HepG2 (cell line): ENCODE measurements around the gene PPP1R9B. TPM values are rescaled to one million over a fixed set of nuclear protein-coding genes. Genes with fewer than 3 reads are reported as not detected.

Source experiments
- FOXA3 ChIP-seq: IDR thresholded peaks from 2 replicates; pipeline ENCODE4 v1.6.1; 2016; ENCODE audit warnings: missing genetic modification reagents, missing compliant biosample characterization
- IRX3 ChIP-seq: sonication (generic); formaldehyde crosslinking; IDR thresholded peaks from 2 replicates; pipeline ENCODE4 v1.8.1; 2023; ENCODE audit warnings: mild to moderate bottlenecking, low read depth, missing genetic modification reagents, borderline replicate concordance
- PHF8 ChIP-seq: sonication (generic); formaldehyde crosslinking; IDR thresholded peaks from 2 replicates; pipeline ENCODE4 v1.5.0; 2020; ENCODE audit warnings: missing genetic modification reagents
- POLR2G ChIP-seq: fragments of 200-400 bp; formaldehyde crosslinking; IDR thresholded peaks from 2 replicates; pipeline ENCODE4 v1.6.1; 2018; ENCODE audit warnings: mild to moderate bottlenecking, low read depth, low read length, moderate library complexity
- SIX4 ChIP-seq: sonication (generic); formaldehyde crosslinking; IDR thresholded peaks from 2 replicates; pipeline ENCODE4 v1.4.0; 2020; ENCODE audit warnings: missing genetic modification reagents
- SKI ChIP-seq: fragments of 450-650 bp; IDR thresholded peaks from one replicate; pipeline ENCODE4 v1.6.1; 2018; ENCODE audit warnings: mild to moderate bottlenecking; ENCODE audit not compliant: partially characterized antibody
- TEAD3 ChIP-seq: optimal IDR thresholded peaks from 2 replicates; pipeline ENCODE3; 2016; ENCODE audit warnings: borderline replicate concordance
- ZNF263 ChIP-seq: sonication (generic); formaldehyde crosslinking; IDR thresholded peaks from 2 replicates; pipeline ENCODE4 v1.4.0; 2020; ENCODE audit warnings: missing genetic modification reagents
- ZNF503 ChIP-seq: sonication (generic); formaldehyde crosslinking; IDR thresholded peaks from 2 replicates; pipeline ENCODE4 v1.4.0; 2020; ENCODE audit warnings: missing genetic modification reagents
- ZNF569 ChIP-seq: sonication (generic); formaldehyde crosslinking; IDR thresholded peaks from 2 replicates; pipeline ENCODE4 v1.5.0; 2020; ENCODE audit warnings: mild to moderate bottlenecking, missing genetic modification reagents, moderate library complexity, borderline replicate concordance
- polyA plus RNA-seq, 8 experiments: library from polyadenylated mRNA; depleted of rRNA in 3 of 8; stranded (reverse) in 7 of 8; unstranded in 1 of 8; fragments of >200 nt; fragmentation: Illumina TruSeq in 4 of 8; extraction: Trizol in 4 of 8; gene quantifications; 2 replicates each; pipeline versions ENCODE4 v1.2.1 to v1.2.3, GENCODE V29; 2011 to 2016; ENCODE audit warnings: low read depth in 4 of 8, missing spikeins in 1 of 8, mixed read lengths in 1 of 8; ENCODE audit not compliant: insufficient read depth in 1 of 8
- total RNA-seq, 5 experiments: library from RNA; depleted of rRNA; stranded (reverse); fragments of >200 nt; fragmentation: Illumina TruSeq; extraction: Trizol; gene quantifications; 2 replicates each; pipeline ENCODE4 v1.2.3, GENCODE V29; 2016; ENCODE audit warnings: low read depth in 1 of 5
- TF ChIP-seq, protein P1 (sequence below): sonication (generic); formaldehyde crosslinking; IDR thresholded peaks from 2 replicates; pipeline ENCODE4 v1.8.1; 2022; ENCODE audit warnings: mild to moderate bottlenecking, missing genetic modification reagents
- TF ChIP-seq, protein P2 (sequence below): sonication (generic); formaldehyde crosslinking; IDR thresholded peaks from 2 replicates; pipeline ENCODE4 v1.9.0; 2021; ENCODE audit warnings: missing genetic modification reagents, borderline replicate concordance
- TF ChIP-seq, protein P3 (sequence below): IDR thresholded peaks from 2 replicates; pipeline ENCODE4 v1.6.1; 2016
- TF ChIP-seq, protein P4 (sequence below): sonication (generic); formaldehyde crosslinking; IDR thresholded peaks from 2 replicates; pipeline ENCODE4 v1.4.0; 2020; ENCODE audit warnings: mild to moderate bottlenecking, low read depth, missing genetic modification reagents
- TF ChIP-seq, protein P5 (sequence below): IDR thresholded peaks from 2 replicates; pipeline ENCODE4 v1.6.1; 2018; ENCODE audit warnings: missing genetic modification reagents
- TF ChIP-seq, protein P6 (sequence below): sonication (generic); formaldehyde crosslinking; IDR thresholded peaks from 2 replicates; pipeline ENCODE4 v1.4.0; 2020; ENCODE audit warnings: missing genetic modification reagents

The PPP1R9B gene
- total and polyA plus RNA-seq, 2 of the 13 experiments (the other 11 are each of a cell fraction or from before 2014, with no cell fraction given) = 9.4 to 15.8 TPM

- TF ChIP-seq ZNF503 (no peak), ZNF263 (CRISPR knock-in tag) (peak; percentile 93), TEAD3 (peak; percentile 7), POLR2G (no peak), FOXA3 (peak; percentile 84), SIX4 (no peak), PHF8 (no peak), SKI (no peak), IRX3 (CRISPR knock-in tag) (no peak), ZNF569 (CRISPR knock-in tag) (no peak)
- TF ChIP-seq, protein P1, sequence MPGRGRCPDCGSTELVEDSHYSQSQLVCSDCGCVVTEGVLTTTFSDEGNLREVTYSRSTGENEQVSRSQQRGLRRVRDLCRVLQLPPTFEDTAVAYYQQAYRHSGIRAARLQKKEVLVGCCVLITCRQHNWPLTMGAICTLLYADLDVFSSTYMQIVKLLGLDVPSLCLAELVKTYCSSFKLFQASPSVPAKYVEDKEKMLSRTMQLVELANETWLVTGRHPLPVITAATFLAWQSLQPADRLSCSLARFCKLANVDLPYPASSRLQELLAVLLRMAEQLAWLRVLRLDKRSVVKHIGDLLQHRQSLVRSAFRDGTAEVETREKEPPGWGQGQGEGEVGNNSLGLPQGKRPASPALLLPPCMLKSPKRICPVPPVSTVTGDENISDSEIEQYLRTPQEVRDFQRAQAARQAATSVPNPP (CRISPR knock-in tag) = no peak
- TF ChIP-seq, protein P2, sequence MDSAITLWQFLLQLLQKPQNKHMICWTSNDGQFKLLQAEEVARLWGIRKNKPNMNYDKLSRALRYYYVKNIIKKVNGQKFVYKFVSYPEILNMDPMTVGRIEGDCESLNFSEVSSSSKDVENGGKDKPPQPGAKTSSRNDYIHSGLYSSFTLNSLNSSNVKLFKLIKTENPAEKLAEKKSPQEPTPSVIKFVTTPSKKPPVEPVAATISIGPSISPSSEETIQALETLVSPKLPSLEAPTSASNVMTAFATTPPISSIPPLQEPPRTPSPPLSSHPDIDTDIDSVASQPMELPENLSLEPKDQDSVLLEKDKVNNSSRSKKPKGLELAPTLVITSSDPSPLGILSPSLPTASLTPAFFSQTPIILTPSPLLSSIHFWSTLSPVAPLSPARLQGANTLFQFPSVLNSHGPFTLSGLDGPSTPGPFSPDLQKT (CRISPR knock-in tag) = no peak
- TF ChIP-seq, protein P3, sequence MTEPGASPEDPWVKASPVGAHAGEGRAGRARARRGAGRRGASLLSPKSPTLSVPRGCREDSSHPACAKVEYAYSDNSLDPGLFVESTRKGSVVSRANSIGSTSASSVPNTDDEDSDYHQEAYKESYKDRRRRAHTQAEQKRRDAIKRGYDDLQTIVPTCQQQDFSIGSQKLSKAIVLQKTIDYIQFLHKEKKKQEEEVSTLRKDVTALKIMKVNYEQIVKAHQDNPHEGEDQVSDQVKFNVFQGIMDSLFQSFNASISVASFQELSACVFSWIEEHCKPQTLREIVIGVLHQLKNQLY (CRISPR knock-in tag) = peak; percentile 96
- TF ChIP-seq, protein P4, sequence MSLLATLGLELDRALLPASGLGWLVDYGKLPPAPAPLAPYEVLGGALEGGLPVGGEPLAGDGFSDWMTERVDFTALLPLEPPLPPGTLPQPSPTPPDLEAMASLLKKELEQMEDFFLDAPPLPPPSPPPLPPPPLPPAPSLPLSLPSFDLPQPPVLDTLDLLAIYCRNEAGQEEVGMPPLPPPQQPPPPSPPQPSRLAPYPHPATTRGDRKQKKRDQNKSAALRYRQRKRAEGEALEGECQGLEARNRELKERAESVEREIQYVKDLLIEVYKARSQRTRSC (CRISPR knock-in tag) = no peak
- TF ChIP-seq, protein P5, sequence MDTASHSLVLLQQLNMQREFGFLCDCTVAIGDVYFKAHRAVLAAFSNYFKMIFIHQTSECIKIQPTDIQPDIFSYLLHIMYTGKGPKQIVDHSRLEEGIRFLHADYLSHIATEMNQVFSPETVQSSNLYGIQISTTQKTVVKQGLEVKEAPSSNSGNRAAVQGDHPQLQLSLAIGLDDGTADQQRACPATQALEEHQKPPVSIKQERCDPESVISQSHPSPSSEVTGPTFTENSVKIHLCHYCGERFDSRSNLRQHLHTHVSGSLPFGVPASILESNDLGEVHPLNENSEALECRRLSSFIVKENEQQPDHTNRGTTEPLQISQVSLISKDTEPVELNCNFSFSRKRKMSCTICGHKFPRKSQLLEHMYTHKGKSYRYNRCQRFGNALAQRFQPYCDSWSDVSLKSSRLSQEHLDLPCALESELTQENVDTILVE (CRISPR knock-in tag) = no peak
- TF ChIP-seq, protein P6, sequence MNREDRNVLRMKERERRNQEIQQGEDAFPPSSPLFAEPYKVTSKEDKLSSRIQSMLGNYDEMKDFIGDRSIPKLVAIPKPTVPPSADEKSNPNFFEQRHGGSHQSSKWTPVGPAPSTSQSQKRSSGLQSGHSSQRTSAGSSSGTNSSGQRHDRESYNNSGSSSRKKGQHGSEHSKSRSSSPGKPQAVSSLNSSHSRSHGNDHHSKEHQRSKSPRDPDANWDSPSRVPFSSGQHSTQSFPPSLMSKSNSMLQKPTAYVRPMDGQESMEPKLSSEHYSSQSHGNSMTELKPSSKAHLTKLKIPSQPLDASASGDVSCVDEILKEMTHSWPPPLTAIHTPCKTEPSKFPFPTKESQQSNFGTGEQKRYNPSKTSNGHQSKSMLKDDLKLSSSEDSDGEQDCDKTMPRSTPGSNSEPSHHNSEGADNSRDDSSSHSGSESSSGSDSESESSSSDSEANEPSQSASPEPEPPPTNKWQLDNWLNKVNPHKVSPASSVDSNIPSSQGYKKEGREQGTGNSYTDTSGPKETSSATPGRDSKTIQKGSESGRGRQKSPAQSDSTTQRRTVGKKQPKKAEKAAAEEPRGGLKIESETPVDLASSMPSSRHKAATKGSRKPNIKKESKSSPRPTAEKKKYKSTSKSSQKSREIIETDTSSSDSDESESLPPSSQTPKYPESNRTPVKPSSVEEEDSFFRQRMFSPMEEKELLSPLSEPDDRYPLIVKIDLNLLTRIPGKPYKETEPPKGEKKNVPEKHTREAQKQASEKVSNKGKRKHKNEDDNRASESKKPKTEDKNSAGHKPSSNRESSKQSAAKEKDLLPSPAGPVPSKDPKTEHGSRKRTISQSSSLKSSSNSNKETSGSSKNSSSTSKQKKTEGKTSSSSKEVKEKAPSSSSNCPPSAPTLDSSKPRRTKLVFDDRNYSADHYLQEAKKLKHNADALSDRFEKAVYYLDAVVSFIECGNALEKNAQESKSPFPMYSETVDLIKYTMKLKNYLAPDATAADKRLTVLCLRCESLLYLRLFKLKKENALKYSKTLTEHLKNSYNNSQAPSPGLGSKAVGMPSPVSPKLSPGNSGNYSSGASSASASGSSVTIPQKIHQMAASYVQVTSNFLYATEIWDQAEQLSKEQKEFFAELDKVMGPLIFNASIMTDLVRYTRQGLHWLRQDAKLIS (CRISPR knock-in tag) = no peak
Observed at GRCh38 chr17:50101346-50102163, 48.9 kb downstream of the PPP1R9B start (continued).
